IMR-90 (cell line): ENCODE measurements around the gene ZNF71.

Source experiments
- BHLHE40 ChIP-seq: fragments of 150-350 bp; IDR thresholded peaks from 2 replicates; pipeline ENCODE4 v1.6.1; 2016; ENCODE audit warnings: mild to moderate bottlenecking, low read depth, low read length
- CEBPB ChIP-seq: IDR thresholded peaks from 2 replicates; pipeline ENCODE4 v1.6.1; 2012; ENCODE audit warnings: low read depth, low read length, improper control_type of control experiment
- CHD1 ChIP-seq: IDR thresholded peaks from 2 replicates; pipeline ENCODE4 v1.6.1; 2012; ENCODE audit warnings: low read depth, low read length, improper control_type of control experiment
- CTCF ChIP-seq: conservative IDR thresholded peaks from 2 replicates; pipeline ENCODE4 v1.5.1; 2012; ENCODE audit warnings: mild to moderate bottlenecking, low read depth, low read length, improper control_type of control experiment
- FOS ChIP-seq: fragments of 150-350 bp; IDR thresholded peaks from 2 replicates; pipeline ENCODE4 v1.6.1; 2016; ENCODE audit warnings: low read depth, low read length
- MAFK ChIP-seq: IDR thresholded peaks from 2 replicates; pipeline ENCODE4 v1.6.1; 2012; ENCODE audit warnings: low read depth, low read length, improper control_type of control experiment
- MAZ ChIP-seq: IDR thresholded peaks from 2 replicates; pipeline ENCODE4 v1.6.1; 2012; ENCODE audit warnings: low read depth, mild to moderate bottlenecking, low read length, improper control_type of control experiment, moderate library complexity, borderline replicate concordance
- MXI1 ChIP-seq: IDR thresholded peaks from 2 replicates; pipeline ENCODE4 v1.6.1; 2012; ENCODE audit warnings: low read depth, mild to moderate bottlenecking, low read length, moderate library complexity, borderline replicate concordance
- NFE2L2 ChIP-seq: fragments of 150-350 bp; IDR thresholded peaks from 2 replicates; pipeline ENCODE4 v1.6.1; 2016; ENCODE audit warnings: low read depth, mild to moderate bottlenecking, low read length
- POLR2A ChIP-seq: IDR thresholded peaks from 2 replicates; pipeline ENCODE4 v1.6.1; 2012; ENCODE audit warnings: mild to moderate bottlenecking, low read depth, low read length
- RAD21 ChIP-seq: IDR thresholded peaks from 2 replicates; pipeline ENCODE4 v1.6.1; 2012; ENCODE audit warnings: low read length, improper control_type of control experiment
- RFX5 ChIP-seq: IDR thresholded peaks from 2 replicates; pipeline ENCODE4 v1.8.0; 2012; ENCODE audit warnings: low read depth, mild to moderate bottlenecking, low read length, moderate library complexity
- SMC3 ChIP-seq: fragments of 150-350 bp; IDR thresholded peaks from 2 replicates; pipeline ENCODE4 v1.6.1; 2016; ENCODE audit warnings: low read depth, mild to moderate bottlenecking, antibody characterized with exemption, low read length, moderate library complexity
- USF2 ChIP-seq: fragments of 150-350 bp; IDR thresholded peaks from 2 replicates; pipeline ENCODE4 v1.6.1; 2017; ENCODE audit warnings: mild to moderate bottlenecking, antibody characterized with exemption, low read length, low read depth

GRCh38 chr19:56554272-56554869 is 40.7 kb upstream of the ZNF71 start:
- TF ChIP-seq RFX5 (no peak), CTCF (no peak), POLR2A (no peak), RAD21 (no peak), BHLHE40 (no peak), MAZ (no peak), USF2 (no peak), NFE2L2 (no peak), CHD1 (no peak), SMC3 (no peak), CEBPB (no peak), MXI1 (no peak), MAFK (no peak), FOS (no peak)
